ENCODE data around the gene E2F3.
"Not testable (repeated sequence)": the region's sequence is repeated elsewhere in the genome, so short reads cannot be mapped to it uniquely, and the experiment has no call there.

Gene E2F3

DNA sequence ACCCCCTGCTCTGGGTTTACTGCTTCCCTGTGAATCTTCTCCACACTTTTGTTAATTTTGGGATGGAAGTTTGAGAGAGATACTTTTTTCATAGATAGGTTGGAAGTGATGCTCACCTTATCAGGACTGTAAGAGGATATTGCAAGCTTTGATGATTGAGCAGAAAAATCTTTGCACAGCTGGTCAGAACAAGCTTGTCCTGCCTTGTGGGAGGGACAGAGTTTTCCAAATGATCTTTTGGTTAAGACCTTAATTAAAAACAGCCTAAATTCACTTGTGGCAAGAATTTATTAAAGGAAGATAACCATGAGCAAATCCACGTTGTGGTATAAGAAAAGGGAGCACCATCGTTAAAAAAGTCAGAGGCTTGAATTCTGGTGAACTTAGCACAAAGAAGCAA lies 32.2 kb downstream of the E2F3 start:
- DNase-seq = no peak

DNA sequence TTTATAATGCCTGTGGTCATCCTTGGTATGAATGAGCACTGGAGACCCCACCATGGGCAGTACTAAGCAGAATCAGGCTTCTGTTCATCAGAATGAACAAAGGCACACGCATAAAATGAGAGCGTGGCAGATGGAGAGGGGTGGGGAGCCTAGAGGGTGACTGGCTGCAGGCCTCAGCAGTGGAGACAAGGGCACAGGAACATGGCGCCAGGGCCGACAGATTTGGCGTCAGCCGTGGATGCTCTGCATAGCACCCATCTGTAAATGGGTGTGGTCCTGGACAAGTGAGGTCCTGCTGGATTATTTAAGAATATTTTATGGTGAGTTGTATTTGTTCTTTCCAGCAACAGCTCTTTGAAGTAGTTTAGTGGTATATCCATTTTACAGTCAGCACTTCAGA lies 33.1 kb downstream of the E2F3 start:
- DNase-seq = no peak

DNA sequence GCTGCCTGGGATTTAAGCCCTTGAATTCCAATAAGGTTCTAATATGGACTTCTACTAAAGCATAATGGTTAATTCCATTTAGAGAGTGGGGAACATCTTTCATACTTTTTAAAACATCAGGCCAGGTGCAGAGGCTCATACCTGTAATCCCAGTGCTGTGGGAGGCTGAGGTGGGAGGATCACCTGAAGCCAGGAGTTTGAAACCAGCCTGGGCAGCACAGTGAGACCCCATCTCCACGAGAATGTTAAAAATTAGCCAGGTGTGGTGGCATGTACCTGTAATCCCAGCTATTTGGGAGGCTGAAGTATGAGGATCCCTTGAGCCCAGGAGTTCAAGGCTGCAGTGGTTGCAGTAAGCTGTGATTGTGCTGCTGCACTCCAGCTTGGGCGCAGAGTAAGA lies 35.0 kb downstream of the E2F3 start:
- no peak for DNase-seq

DNA sequence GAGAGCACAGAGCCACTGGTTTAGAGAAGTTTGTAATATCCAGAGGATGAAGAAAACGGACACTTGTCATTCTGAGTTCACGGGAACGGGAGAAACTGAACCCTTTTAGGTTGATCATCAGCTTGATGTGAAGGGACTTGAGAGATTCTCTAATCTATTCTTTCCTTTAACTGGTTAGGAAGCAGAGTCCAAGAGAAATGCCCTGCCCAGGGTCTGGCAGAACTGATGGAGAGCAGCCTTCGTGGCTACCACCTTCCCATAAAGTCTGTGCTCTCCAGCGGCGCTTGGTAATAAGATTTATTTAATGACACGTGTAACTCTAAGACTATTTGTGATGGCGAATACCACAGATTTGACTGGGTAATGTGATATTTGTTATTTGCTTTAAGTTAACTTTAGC lies 36.0 kb downstream of the E2F3 start:
- no peak for DNase-seq

DNA sequence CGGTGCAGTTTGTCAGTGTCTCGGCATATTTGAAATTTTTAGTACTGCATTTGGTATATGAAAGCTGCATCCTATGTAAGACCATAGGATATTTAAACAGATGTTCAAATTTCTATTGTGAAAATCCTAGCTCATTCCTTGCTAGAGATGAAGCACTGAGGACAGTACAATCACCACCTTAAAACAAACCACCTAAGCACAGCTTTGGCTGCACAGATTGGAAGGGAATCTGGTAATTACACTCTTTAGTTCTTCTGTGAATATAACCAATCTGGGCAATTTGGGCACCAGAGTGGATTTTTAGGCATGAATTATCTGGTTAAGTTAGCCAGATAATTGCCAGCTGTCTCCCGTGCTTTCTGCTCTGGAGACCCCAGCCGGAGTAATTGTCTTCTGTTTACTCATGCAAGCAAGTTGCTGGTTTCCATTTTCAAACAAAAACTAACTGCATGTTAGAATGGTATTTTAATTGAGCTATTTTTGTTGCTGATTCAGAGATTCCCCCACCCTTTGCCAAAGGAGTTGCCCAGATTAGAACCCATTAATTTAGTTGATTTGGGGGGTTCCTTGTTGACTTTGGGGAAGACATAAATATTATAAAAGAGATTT lies 36.9 kb downstream of the E2F3 start:
- no peak for DNase-seq

DNA sequence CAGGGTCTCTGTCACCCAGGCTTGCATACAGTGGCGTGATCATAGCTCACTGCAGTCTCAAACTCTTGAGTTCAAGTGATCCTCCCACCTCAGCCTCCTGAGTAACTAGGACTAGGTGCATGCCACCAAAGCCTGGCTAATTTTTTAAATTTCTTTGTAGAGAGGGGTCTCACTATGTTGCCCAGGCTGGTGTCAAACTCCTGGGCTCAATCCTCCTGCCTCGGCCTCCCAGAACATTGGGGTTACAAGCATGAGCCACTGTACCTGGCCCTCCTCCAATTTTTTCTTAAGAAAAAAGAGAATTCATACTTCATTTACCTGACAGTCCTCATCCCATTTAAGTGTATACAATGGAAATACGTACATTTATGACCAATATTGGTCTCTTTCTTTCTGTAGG lies 37.9 kb downstream of the E2F3 start:
- DNase-seq = no peak

DNA sequence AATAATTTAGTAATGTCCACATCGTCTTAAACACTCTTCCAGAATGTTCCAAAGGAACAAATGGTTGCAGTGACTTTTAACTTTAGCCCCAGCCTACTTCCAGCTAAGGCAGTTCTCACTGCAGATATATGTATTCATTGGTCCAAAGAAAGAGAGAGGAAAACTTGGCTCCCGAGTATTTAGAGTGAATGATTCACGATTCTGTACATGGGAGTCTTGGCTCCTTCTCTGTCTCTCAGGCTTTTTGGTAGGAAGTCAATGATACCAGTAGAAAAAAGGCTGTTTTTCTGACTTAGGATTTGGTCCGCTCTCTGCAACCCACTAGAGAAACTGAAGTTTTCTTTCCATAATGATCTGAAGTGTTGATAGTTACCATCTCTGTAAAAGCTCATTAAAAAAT lies 38.6 kb downstream of the E2F3 start:
- no peak for DNase-seq

DNA sequence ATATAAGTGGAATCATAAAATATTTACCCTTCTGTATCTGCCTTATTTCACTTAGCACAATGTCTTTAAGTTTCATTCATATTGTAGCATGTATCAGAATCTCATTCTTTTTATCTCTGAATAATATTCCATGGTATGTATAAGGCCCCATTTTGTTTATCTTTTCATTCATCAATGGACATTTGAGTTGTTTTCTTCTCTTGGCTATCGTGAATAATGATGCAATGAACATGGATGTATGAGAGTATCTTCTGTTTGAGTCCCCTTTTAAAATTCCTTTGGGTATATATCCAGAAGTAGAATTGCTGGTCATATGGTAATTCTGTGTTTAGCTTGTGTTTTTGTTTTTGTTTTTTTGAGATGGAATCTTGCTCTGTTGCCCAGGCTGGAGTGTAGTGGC lies 39.6 kb downstream of the E2F3 start:
- DNase-seq = no peak

DNA sequence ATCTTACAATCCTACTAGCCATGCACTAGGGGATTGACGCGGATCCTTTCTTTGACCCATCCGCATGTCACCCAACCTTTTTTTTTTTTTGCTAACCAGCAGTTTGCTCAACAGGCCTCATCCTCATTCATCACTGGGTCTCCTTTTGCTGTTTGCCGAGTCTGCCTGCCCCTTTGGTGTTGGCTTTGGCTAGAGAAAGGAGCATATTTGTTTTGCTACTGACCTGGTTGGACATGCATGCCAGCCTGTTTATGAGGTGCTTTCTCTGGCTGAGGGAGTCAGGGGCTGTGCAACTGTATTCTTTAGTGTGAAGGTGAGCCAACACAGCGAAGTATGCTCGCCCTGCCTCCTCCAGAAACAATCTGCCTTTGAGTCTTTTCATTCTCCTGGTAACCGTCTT lies 40.2 kb downstream of the E2F3 start:
- no peak for DNase-seq

DNA sequence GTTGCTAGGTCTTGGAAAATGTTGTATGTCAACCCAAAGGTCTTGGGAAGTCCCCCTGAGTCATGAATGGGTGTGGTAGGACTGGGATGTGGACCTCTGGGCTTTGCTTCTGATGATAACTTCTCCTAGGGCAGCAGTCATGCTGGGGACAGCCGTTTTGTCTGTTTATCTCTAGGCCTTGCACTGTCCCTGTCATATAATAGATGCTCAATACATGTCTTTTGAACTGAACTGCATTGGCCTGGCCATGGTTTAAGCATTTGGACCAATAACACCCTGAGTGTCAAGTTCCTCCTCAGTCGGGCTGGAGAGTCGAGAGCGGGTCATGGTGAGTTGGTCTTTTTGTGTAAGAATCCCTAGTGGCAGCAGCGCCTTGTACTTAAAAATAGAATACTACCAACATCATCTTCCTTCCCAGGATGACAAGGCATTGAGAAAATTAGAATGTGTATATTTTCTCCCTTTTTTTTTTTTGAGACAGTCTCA lies 43.1 kb downstream of the E2F3 start:
- DNase-seq = no peak

DNA sequence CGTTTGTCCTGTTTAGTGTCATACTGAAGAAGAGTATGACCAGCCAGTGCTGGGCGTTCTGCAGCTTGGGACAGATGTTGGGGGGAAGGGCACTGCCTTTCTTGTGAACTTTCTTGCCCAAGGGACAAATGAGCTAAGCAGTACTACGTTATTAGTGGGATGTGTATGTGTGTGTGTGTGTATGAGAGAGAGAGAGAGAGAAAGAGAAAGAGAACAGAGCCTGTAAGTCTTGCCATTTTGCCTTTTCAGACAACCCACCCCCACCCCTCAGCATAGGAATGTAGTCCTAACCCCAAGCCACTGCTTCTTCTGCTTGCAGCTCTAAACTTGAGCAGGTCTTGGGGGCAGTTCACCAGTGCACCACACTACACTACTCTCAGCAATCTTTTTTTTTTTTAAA lies 45.5 kb downstream of the E2F3 start:
- no peak for DNase-seq

DNA sequence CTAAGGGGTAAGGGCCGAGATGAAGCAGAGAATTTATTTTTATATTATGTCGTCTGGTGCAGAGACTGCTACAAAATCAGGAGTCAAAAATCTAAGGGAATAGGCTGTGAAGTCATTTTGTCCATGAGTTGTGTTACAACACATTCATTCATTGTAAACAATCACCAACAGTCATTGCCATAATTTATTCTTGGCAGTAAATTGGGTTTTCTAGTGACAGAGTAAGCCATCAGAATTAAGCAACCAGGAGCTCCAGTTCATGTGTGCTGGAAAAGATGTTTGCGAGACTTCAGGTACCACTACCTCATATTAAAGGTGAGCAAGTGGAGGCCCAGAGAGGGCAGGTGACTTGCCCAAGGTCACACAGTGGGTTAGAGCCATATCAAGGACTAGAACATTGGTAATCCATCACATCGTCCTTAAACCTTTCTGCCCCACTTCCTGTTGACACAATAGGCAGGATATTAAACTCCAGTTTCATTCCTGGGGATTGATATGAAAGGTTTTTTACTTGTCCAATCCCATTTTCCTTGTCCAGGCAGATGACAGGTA lies 46.0 kb downstream of the E2F3 start:
- no peak for DNase-seq

DNA sequence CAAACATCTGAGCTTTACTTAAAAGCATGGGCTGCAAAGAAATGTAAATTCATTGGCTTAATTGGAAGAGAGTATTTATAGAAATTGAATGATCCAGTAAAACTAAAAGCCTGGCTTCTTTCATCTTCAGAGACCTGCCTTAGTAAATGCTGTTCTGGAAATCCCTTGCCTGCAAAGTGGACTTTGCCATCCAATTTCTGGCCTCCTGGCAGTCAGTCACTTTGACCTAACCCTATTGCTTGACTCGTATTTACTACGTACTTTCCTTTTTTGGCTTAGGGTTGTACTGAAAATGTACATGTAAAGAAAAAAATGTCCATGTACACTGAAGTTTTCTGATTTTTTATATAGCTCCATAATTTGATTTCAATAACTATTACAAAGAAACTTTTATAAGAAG lies 47.1 kb downstream of the E2F3 start:
- no peak for DNase-seq

DNA sequence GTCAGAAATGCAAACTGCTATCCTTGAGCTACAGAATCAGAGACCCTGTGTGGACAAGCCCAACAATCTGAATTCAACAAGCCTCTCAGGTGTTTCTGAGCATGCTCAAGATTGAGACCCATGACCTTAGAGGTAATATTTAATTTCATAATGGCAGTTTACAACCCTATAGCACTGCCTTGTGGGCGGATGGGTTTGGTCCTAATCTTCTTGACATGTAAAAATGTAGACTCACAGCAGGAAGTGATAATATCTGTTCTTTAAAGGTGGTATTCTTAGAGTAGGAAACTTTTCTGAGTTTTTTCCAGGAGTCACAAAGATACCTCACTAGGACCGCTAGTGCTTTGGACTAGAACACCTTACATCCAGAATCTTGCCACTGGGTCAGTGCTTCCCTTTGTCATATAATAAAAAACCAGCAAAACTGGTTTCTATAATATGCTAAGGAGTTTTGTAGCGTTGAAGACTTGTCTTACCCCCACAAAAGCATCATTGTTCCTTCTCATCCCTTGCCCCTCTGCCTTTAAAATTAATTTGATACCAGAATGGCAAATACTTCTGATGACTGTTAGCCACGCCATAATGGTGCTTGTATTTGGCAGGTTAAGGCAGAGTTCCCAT lies 52.6 kb downstream of the E2F3 start:
- DNase-seq = no peak

DNA sequence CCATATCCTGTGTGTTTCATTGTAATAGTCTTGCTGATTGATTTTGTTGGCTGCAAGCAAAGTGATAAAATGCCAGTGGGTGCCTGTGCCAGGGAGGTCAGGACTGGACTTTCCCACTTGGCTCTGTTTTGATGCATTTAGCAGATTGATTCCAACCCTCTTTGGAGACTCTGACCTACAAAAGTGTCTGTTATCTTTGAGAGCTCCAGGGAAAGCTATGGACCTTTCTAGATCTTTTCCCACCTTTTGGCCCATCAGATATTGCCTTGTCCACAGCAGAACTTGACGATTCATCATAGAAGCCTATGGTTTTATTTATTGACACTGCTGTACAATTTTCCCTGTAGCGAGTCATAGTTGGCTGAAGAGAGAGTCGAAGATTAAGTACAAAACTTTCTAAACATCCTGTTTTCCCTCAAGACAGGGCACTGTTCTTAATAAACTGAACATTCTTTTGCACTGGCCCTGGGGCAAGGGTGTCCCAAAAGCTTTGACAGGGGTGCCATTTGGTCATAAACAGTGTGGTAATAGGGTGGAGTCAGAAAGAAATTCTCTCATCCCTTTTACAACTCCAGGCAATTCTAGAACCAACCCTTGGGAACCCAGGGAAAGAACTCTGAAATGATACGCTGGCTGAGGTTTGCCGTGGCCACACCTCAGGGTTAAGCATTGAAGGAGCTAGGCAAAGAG lies 53.7 kb downstream of the E2F3 start:
- DNase-seq = no peak

DNA sequence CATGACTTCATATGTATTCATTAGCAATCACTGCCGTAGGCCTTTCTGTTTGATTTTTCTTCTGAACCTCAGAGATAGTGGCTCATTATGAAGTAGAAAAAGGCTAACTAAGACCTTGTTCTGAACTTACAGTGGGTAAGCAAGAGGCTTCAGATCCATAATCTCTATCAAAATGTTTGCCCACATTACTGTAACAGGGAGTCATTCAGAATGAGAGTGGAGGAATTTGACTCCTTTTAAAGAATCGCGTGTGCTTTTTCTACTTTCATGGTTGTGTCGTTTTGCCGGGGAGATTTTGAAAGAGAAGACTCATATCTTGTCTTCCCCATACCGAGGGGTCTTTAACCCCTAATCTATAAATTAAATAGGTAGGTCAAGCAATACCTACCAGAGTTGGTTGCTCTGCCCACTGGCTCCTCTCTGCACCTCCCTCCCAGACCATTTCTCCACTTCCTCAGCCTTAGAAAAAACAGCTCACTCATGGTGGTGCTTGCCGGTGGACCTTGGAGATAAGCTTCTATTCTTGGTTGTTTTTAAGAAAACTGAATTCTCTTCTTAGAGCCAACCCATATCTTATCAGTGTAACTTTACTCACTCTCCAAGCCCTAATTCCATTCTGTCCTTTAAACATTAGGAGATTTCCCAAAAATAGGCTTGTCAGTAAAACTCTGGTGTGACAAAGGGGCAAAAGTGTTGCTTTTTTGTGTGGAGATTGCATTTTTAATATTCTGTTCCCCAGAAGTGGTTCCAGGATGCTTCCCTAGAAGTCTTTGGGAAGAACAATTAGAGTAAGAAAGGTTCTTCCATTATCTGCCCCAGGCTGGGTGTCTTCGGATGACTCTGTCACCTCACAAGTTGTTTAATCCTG lies 56.6 kb downstream of the E2F3 start:
- no peak for DNase-seq

DNA sequence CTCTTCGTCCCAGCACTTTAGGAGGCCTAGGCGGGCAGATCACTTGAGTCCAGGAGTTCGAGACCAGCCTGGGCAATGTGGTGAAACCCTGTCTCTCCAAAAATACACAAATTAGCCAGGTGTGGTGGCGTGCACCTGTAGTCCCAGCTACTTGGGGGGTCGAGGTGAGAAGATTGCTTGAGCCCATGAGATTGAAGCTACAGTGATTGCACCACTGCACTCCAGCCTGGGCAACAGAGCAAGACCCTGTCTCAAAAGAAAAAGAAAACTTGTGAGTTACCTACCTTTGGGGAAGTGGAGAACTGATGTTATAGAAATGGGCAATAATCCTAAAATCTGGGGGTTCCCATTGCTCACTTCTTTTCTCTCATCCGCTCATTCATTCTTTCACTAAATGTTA lies 58.0 kb downstream of the E2F3 start:
- DNase-seq = no peak

DNA sequence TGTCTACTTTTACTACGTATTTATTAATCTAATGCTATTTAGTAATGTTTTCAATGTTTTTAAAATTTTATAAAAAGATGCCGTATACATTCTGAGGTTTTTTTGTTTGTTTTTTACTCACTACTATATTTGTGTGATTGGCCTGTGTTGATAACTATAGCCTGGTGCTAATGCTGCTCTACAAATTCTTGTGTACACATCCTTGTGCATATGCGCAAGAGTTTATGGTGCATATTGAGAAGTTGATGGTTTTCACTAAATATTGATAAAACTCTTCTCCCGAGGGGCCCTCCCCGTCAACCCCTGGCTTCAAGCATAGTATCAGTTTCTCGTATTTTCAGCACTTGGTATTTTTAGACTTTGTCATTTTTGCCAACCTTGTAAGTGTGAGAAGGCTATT lies 59.9 kb downstream of the E2F3 start:
- DNase-seq = no peak

DNA sequence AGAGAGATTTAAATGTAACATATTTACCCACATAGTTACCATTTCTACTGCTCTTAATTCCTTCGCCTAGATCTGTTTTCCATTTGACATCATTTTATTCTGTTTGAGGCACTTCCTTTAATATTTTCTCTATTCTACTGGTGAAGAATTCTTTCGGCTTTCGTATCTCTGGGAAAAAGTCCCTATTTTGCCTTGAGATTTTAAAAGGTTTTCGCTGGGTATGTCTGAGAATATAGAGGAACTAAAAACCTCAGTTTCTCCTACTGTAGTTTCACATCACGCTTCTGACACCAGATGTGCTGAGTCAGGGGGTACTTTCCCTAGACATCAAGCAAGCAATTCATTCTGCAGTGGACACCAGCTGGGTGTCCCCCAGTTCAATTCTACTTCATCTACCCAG lies 61.7 kb downstream of the E2F3 start:
- DNase-seq = no peak

DNA sequence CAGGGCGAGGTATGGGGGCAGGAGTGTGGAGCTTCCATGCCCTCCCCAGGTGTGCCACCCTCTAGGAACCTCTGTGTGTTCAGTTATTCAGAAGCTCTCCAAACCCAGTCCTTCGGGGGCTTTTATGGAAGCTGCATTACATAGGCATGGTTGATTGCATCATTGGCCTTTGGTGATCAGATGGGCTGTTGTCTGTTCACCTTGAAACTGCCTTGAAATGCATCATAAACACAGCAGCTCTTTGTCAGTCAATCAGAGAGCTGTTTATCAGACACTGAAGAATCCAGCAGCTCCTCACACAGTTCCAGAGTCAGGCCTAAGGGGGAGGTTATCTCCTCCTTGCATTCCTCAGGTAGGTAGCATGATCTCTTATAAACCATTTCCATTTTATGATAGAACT lies 62.4 kb downstream of the E2F3 start:
- DNase-seq = no peak

DNA sequence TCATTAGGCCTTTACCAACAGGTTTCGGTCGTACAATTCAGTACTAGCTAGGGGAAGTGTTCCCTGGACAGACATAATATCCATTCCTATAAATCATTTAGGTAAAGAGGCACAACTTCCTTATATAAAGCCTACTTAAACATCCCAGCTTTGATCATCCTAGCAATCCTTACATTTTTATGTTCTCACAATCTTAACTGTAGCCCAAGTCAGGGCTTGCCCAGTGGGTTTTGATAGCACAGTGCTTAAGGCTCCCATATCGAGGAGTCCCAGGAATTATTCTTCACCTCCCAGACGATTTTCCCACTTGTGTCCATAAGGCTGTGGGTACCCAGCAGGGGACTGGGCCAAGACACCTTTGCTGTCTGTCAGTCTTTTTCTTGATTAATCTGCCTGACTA lies 63.2 kb downstream of the E2F3 start:
- DNase-seq = no peak

DNA sequence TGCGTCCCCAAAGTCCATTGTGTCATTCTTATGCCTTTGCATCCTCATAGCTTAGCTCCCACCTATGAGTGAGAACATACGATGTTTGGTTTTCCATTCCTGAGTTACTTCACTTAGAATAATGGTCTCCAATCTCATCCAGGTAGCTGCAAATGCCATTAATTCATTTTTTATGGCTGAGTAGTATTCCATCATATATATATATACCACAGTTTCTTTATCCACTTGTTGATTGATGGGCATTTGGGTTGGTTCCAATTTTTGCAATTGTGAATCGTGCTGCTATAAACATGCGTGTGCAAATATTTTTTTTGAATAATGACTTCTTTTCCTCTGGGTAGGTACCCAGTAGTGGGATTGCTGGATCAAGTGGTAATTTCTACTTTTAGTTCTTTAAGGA lies 63.9 kb downstream of the E2F3 start:
- not testable (repeated sequence) for DNase-seq
